GM23248 (cell line): ENCODE data around the gene CCL25. TPM values are rescaled to one million over a fixed set of nuclear protein-coding genes. Genes with fewer than 3 reads are reported as not detected.

Experiments used
- DNase-seq: peaks from one replicate; pipeline ENCODE4 v3.0.0-alpha.2; 2015
- H2AFZ ChIP-seq: fragments of 200-600 bp; sonication (generic); 2 replicates; pipeline ENCODE4 v1.6.1; 2016; ENCODE audit warnings: antibody characterized with exemption
- H3F3A ChIP-seq: fragments of 200-600 bp; sonication (generic); 2 replicates; pipeline ENCODE4 v1.6.1; 2016; ENCODE audit warnings: mild to moderate bottlenecking, antibody characterized with exemption, mixed run types; ENCODE audit not compliant: insufficient read depth
- H3K27ac ChIP-seq: fragments of 200-600 bp; sonication (generic); 2 replicates; pipeline ENCODE4 v1.5.1; 2016; ENCODE audit warnings: mild to moderate bottlenecking
- H3K27me3 ChIP-seq: fragments of 200-600 bp; sonication (generic); replicated peaks from 2 replicates; pipeline ENCODE4 v1.6.1; 2016; ENCODE audit warnings: mild to moderate bottlenecking; ENCODE audit not compliant: insufficient read depth
- H3K36me3 ChIP-seq: fragments of 200-600 bp; sonication (generic); 2 replicates; pipeline ENCODE4 v1.6.1; 2016; ENCODE audit warnings: low read depth, mild to moderate bottlenecking
- H3K4me1 ChIP-seq: fragments of 200-600 bp; sonication (generic); 2 replicates; pipeline ENCODE4 v1.6.1; 2016; ENCODE audit warnings: mild to moderate bottlenecking; ENCODE audit not compliant: insufficient read depth
- H3K4me2 ChIP-seq: fragments of 200-600 bp; sonication (generic); one replicate; pipeline ENCODE4 v1.6.1; 2016; ENCODE audit warnings: mild to moderate bottlenecking; ENCODE audit not compliant: unreplicated experiment
- H3K4me3 ChIP-seq: fragments of 200-600 bp; sonication (generic); 2 replicates; pipeline ENCODE4 v1.5.1; 2016; ENCODE audit warnings: mild to moderate bottlenecking
- H3K79me2 ChIP-seq: fragments of 200-600 bp; sonication (generic); 2 replicates; pipeline ENCODE4 v1.6.1; 2016; ENCODE audit warnings: mild to moderate bottlenecking; ENCODE audit not compliant: insufficient read depth
- H3K9ac ChIP-seq: fragments of 200-600 bp; sonication (generic); 2 replicates; pipeline ENCODE4 v1.6.1; 2016; ENCODE audit warnings: mild to moderate bottlenecking
- H3K9me2 ChIP-seq: fragments of 200-600 bp; sonication (generic); 2 replicates; pipeline ENCODE4 v1.6.1; 2016; ENCODE audit warnings: mixed run types, mild to moderate bottlenecking, moderate library complexity; ENCODE audit not compliant: insufficient read depth
- H3K9me3 ChIP-seq: fragments of 200-600 bp; sonication (generic); one replicate; pipeline ENCODE4 v1.6.1; 2017; ENCODE audit warnings: low read depth
- H4K20me1 ChIP-seq: fragments of 200-600 bp; sonication (generic); 2 replicates; pipeline ENCODE4 v1.6.0; 2016; ENCODE audit not compliant: insufficient read depth
- EZH2 ChIP-seq: fragments of 200-600 bp; sonication (generic); IDR thresholded peaks from 2 replicates; pipeline ENCODE4 v1.6.1; 2018; ENCODE audit warnings: antibody characterized with exemption, mild to moderate bottlenecking; ENCODE audit not compliant: insufficient read depth, poor library complexity, severe bottlenecking
- EZH2phosphoT487 ChIP-seq: fragments of 200-600 bp; sonication (generic); IDR thresholded peaks from 2 replicates; pipeline ENCODE4 v1.6.1; 2018; ENCODE audit warnings: antibody characterized with exemption, moderate library complexity, mild to moderate bottlenecking, low read depth; ENCODE audit not compliant: insufficient read depth
- WGBS, 2 experiments: methylation state at CpG; one replicate each; pipeline ENCODE4 v1.1.6; 2015 to 2017; ENCODE audit warnings: low lambda C conversion rate in 2 of 2, low coverage in 1 of 2; ENCODE audit errors: missing lambda C conversion rate in 2 of 2; 5-methylcytosine and 5-hydroxymethylcytosine counted together
- in situ Hi-C: fragments of 300-500 bp; cut with MboI; formaldehyde crosslinking; loops from 2 replicates; pipeline ENCODE4 v1.15.0; 2020
- polyA plus RNA-seq: library from polyadenylated mRNA; unstranded; fragments of >200 nt; fragmentation: Nextera tagmentation; extraction: Ambion mirVana; gene quantifications from 2 replicates; pipeline ENCODE4 v1.2.1, GENCODE V29; 2016
- total RNA-seq: library from RNA; depleted of rRNA; stranded (reverse); fragments of >200 nt; shearing (Covaris generic); gene quantifications from 2 replicates; pipeline ENCODE4 v1.2.3, GENCODE V29; 2014

CCL25 gene
- total and polyA plus RNA-seq, 2 experiments from 2014 or later, result not detected

DNA sequence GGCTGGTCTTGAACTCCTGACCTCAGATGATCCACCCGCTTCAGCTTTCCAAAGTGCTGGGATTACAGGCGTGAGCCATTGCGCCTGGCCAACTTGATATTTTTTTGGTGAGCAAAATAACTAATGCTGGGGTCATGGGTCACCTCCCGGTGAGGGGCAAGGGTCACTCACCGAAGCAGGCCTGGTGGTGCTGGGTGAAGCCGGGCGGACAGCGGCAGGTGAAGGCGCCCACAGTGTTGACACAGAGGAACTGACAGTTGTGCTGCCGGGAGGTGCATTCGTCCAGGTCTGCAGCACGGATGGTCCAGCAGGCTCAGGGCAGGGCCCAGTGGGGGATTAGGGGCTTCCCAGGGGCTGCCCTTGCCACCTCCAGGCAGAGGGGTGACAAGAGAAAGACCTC is 28.3 kb downstream of the CCL25 start:
- Histone ChIP-seq H2AFZ (no peak overlapping the region), H3K9ac (no peak overlapping the region), H3F3A (no peaks in the 10 kb centered on the region), H4K20me1 (no peaks in the 10 kb centered on the region), H3K27me3 (no peaks in the 10 kb centered on the region), H3K36me3 (no peaks in the 10 kb centered on the region), H3K79me2 (no peaks in the 10 kb centered on the region), H3K4me2 (no peak overlapping the region), H3K4me1 (no peaks in the 10 kb centered on the region), H3K9me3 (no peaks in the 10 kb centered on the region), H3K9me2 (no peaks in the 10 kb centered on the region), H3K27ac (no peak overlapping the region), H3K4me3 (no peak overlapping the region)
- TF ChIP-seq EZH2phosphoT487 (no peak), EZH2 (no peak)
- in situ Hi-C loops, result no loop called here
- DNase-seq, result no peak
- WGBS, 2 experiments, result 70 to 89% methylated on average over 10 to 12 of the region's 12 CpGs

- in situ Hi-C loops, result no loop called here
- no peak for DNase-seq
- H3K79me2 ChIP-seq, result no peaks in the 10 kb centered on the region
- H3K9me2 ChIP-seq, result no peaks in the 10 kb centered on the region
- TF ChIP-seq EZH2, result no peak
- no peak for TF ChIP-seq EZH2phosphoT487
- 54 to 69% methylated on average over 9 to 11 of the region's 11 CpGs for WGBS, 2 experiments
- H3F3A ChIP-seq, result no peaks in the 10 kb centered on the region
- no peaks in the 10 kb centered on the region for H4K20me1 ChIP-seq
- H3K36me3 ChIP-seq, result no peaks in the 10 kb centered on the region
- no peaks in the 10 kb centered on the region for H3K9me3 ChIP-seq
- no peaks in the 10 kb centered on the region for H3K27me3 ChIP-seq
- H3K4me1 ChIP-seq, result no peaks in the 10 kb centered on the region
- no peak overlapping the region for H3K27ac ChIP-seq
- H2AFZ ChIP-seq, result no peak overlapping the region
- no peak overlapping the region for H3K4me2 ChIP-seq
- H3K4me3 ChIP-seq, result no peak overlapping the region
- no peak overlapping the region for H3K9ac ChIP-seq
These were observed 29.3 kb downstream of the CCL25 start for GRCh38 chr19:8081569-8082550.

GRCh38 chr19:8083141-8083540 is 30.6 kb downstream of the CCL25 start:
- Histone ChIP-seq H3F3A (no peaks in the 10 kb centered on the region), H3K36me3 (no peaks in the 10 kb centered on the region), H3K9me2 (no peaks in the 10 kb centered on the region), H3K4me3 (no peak overlapping the region), H3K27ac (no peak overlapping the region), H3K4me2 (no peak overlapping the region), H3K4me1 (no peaks in the 10 kb centered on the region), H3K9me3 (no peaks in the 10 kb centered on the region), H3K9ac (no peak overlapping the region), H4K20me1 (no peaks in the 10 kb centered on the region), H2AFZ (no peak overlapping the region), H3K79me2 (no peaks in the 10 kb centered on the region), H3K27me3 (no peaks in the 10 kb centered on the region)
- WGBS, 2 experiments, result 77 to 79% methylated on average over 12 of the region's 12 CpGs
- in situ Hi-C loops, result no loop called here
- TF ChIP-seq EZH2 (no peak), EZH2phosphoT487 (no peak)
- DNase-seq, result no peak

DNA sequence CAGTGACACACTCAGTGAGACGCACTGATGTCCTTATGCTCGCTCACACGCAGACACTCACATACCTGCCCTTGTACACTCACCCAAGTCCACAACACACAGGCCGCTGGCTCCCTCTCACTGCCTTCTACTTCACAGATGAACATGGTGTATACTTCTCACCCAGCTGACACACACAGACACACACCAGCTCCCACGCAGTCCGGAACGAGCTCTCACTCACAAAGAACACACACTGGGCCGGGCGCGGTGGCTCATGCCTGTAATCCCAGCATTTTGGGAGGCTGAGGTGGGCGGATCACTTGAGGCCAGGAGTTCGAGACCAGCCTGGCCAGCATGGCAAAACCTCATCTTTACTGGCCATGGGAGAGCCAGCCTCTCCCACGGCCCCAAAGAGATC is 31.6 kb downstream of the CCL25 start:
- no peaks in the 10 kb centered on the region for H3K4me1 ChIP-seq
- H3K4me3 ChIP-seq, result no peak overlapping the region
- in situ Hi-C loops, result no loop called here
- H3K27ac ChIP-seq, result no peak overlapping the region
- H3K27me3 ChIP-seq, result no peaks in the 10 kb centered on the region
- no peak overlapping the region for H3K4me2 ChIP-seq
- no peak overlapping the region for H2AFZ ChIP-seq
- H3K9ac ChIP-seq, result no peak overlapping the region
- WGBS, 2 experiments, result 72 to 77% methylated on average over 13 of the region's 13 CpGs
- DNase-seq, result no peak
- no peaks in the 10 kb centered on the region for H4K20me1 ChIP-seq
- H3K79me2 ChIP-seq, result no peaks in the 10 kb centered on the region
- no peaks in the 10 kb centered on the region for H3F3A ChIP-seq
- TF ChIP-seq EZH2, result no peak
- H3K36me3 ChIP-seq, result no peaks in the 10 kb centered on the region
- H3K9me3 ChIP-seq, result no peaks in the 10 kb centered on the region
- no peaks in the 10 kb centered on the region for H3K9me2 ChIP-seq
